GM18517 (cell line): ENCODE results near the gene LRRIQ3.

ENCODE experiments used
- ATAC-seq: cut with Tn5 transposase; IDR thresholded peaks from one replicate; pipeline ENCODE4 v1.9.1; 2021; ENCODE audit warnings: mild to moderate bottlenecking, moderate library complexity; ENCODE audit not compliant: unreplicated experiment

Gene LRRIQ3

GRCh38 chr1:74113333-74113732 is 84.6 kb downstream of the LRRIQ3 start:
- ATAC-seq = no peak

- no peak for ATAC-seq
Observed at GRCh38 chr1:74107394-74107793, 90.6 kb downstream of the LRRIQ3 start.

GRCh38 chr1:74091371-74091770 is 106.6 kb downstream of the LRRIQ3 start:
- no peak for ATAC-seq

GRCh38 chr1:74083128-74083527 is 114.8 kb downstream of the LRRIQ3 start:
- no peak for ATAC-seq

- no peak for ATAC-seq
Observed at GRCh38 chr1:74065081-74065480, 132.9 kb downstream of the LRRIQ3 start.

GRCh38 chr1:74057719-74058118 is 140.3 kb downstream of the LRRIQ3 start:
- ATAC-seq = no peak

GRCh38 chr1:74053407-74053806 is 144.6 kb downstream of the LRRIQ3 start:
- ATAC-seq = no peak

GRCh38 chr1:74050386-74050785 is 147.6 kb downstream of the LRRIQ3 start:
- no peak for ATAC-seq

GRCh38 chr1:74038042-74038441 is 159.9 kb downstream of the LRRIQ3 start:
- no peak for ATAC-seq

GRCh38 chr1:74012583-74012982 is 185.4 kb downstream of the LRRIQ3 start:
- ATAC-seq = no peak

GRCh38 chr1:74011736-74012135 is 186.2 kb downstream of the LRRIQ3 start:
- ATAC-seq = no peak

GRCh38 chr1:74010206-74010605 is 187.8 kb downstream of the LRRIQ3 start:
- ATAC-seq = no peak

- no peak for ATAC-seq
Observed at GRCh38 chr1:74005533-74005932, 192.4 kb downstream of the LRRIQ3 start.

GRCh38 chr1:74003806-74004205 is 194.2 kb downstream of the LRRIQ3 start:
- ATAC-seq = no peak

- ATAC-seq = no peak
Observed at GRCh38 chr1:73998348-73998959, 199.5 kb downstream of the LRRIQ3 start.

GRCh38 chr1:73980324-73981040 is 217.5 kb downstream of the LRRIQ3 start:
- no peak for ATAC-seq

GRCh38 chr1:73979684-73980083 is 218.3 kb downstream of the LRRIQ3 start:
- ATAC-seq = no peak

- ATAC-seq = no peak
Observed at GRCh38 chr1:73978964-73979363, 219.0 kb downstream of the LRRIQ3 start.
